ENCODE data around the gene KLK7. TPM values are rescaled to one million over a fixed set of nuclear protein-coding genes. Genes with fewer than 3 reads are reported as not detected.

The KLK7 gene
- total and polyA plus RNA-seq, 10 of the 15 experiments (the other 5 are each of a cell fraction or from before 2014, with no cell fraction given), result not detected

DNA sequence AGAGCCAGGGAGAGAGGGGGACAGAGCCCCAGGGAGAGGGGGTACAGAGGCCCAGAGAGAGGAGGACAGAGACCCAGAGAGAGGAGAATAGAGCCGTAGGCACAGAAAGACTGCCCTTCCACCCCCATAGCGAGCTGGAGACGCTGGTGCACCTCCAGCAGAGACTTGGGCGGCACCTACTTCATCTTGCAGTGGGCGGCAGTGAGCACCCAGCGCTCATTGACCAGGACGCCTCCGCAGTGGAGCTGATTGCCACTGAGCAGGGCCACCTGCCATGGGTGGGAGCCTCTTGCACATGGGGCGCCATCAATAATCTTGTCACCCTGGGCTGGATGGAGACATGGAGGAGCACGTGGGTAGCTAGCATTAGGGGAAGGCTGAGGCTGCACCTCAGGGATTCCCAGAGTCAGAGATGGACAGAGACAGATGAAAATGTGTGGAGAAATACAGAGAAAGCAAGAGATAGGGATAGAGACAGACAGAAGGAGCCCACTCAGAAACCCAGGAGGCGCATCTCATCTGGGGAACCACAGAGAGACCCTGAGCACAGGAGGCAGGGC is 2.0 kb downstream of the KLK7 start:
- H4K20me1 ChIP-seq (ENCODE audit: control insufficient read depth, insufficient read depth), result no peaks in the 10 kb centered on the region; the same call in 1 of the 2 replicates
- H3K4me1 ChIP-seq (ENCODE audit: control insufficient read depth, insufficient read depth, low read length), result no peaks in the 10 kb centered on the region
- in situ Hi-C loops (cut with MboI) (no loop called here), intact Hi-C loops (cut with micrococcal nuclease; ENCODE audit: unreplicated experiment) (no loop called here)
- ChIA-PET SMC1A (ENCODE audit: uncharacterized antibody, unreplicated experiment) (no interaction called here), RAD21 (ENCODE audit: unreplicated experiment) (no interaction called here), CTCF (no interaction called here), POLR2A (no interaction called here)
- 31% methylated on average over 10 of the region's 11 CpGs for WGBS (ENCODE audit: insufficient coverage, insufficient replicate concordance, low lambda C conversion rate, missing lambda C conversion rate)
- BruUV-seq (replicated peaks), result no TSS peak
- no peak overlapping the region for H3K4me2 ChIP-seq (ENCODE audit: control insufficient read depth, insufficient read depth)
- no peak for DNase-seq (ENCODE audit: low read depth, low spot score)
- no peaks in the 10 kb centered on the region for H3K27me3 ChIP-seq (replicated peaks in 1 of 2; ENCODE audit: control insufficient read depth in 2 of 2, insufficient read depth in 2 of 2, low read length in 1 of 2)
- TF ChIP-seq, protein P1, sequence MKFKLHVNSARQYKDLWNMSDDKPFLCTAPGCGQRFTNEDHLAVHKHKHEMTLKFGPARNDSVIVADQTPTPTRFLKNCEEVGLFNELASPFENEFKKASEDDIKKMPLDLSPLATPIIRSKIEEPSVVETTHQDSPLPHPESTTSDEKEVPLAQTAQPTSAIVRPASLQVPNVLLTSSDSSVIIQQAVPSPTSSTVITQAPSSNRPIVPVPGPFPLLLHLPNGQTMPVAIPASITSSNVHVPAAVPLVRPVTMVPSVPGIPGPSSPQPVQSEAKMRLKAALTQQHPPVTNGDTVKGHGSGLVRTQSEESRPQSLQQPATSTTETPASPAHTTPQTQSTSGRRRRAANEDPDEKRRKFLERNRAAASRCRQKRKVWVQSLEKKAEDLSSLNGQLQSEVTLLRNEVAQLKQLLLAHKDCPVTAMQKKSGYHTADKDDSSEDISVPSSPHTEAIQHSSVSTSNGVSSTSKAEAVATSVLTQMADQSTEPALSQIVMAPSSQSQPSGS (IDR thresholded peaks at IDR 0.05; ENCODE audit: low read length), result no peak
- TF ChIP-seq, protein P2, sequence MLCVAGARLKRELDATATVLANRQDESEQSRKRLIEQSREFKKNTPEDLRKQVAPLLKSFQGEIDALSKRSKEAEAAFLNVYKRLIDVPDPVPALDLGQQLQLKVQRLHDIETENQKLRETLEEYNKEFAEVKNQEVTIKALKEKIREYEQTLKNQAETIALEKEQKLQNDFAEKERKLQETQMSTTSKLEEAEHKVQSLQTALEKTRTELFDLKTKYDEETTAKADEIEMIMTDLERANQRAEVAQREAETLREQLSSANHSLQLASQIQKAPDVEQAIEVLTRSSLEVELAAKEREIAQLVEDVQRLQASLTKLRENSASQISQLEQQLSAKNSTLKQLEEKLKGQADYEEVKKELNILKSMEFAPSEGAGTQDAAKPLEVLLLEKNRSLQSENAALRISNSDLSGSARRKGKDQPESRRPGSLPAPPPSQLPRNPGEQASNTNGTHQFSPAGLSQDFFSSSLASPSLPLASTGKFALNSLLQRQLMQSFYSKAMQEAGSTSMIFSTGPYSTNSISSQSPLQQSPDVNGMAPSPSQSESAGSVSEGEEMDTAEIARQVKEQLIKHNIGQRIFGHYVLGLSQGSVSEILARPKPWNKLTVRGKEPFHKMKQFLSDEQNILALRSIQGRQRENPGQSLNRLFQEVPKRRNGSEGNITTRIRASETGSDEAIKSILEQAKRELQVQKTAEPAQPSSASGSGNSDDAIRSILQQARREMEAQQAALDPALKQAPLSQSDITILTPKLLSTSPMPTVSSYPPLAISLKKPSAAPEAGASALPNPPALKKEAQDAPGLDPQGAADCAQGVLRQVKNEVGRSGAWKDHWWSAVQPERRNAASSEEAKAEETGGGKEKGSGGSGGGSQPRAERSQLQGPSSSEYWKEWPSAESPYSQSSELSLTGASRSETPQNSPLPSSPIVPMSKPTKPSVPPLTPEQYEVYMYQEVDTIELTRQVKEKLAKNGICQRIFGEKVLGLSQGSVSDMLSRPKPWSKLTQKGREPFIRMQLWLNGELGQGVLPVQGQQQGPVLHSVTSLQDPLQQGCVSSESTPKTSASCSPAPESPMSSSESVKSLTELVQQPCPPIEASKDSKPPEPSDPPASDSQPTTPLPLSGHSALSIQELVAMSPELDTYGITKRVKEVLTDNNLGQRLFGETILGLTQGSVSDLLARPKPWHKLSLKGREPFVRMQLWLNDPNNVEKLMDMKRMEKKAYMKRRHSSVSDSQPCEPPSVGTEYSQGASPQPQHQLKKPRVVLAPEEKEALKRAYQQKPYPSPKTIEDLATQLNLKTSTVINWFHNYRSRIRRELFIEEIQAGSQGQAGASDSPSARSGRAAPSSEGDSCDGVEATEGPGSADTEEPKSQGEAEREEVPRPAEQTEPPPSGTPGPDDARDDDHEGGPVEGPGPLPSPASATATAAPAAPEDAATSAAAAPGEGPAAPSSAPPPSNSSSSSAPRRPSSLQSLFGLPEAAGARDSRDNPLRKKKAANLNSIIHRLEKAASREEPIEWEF (IDR thresholded peaks at IDR 0.05; ENCODE audit: insufficient replicate concordance, low read depth, low read length), result no peak
- TF ChIP-seq SIX5 (IDR thresholded peaks at IDR 0.05; ENCODE audit: low read depth, low read length, severe bottlenecking) (no peak), ZSCAN29 (IDR thresholded peaks at IDR 0.05) (no peak)
- TF ChIP-seq, protein P3, sequence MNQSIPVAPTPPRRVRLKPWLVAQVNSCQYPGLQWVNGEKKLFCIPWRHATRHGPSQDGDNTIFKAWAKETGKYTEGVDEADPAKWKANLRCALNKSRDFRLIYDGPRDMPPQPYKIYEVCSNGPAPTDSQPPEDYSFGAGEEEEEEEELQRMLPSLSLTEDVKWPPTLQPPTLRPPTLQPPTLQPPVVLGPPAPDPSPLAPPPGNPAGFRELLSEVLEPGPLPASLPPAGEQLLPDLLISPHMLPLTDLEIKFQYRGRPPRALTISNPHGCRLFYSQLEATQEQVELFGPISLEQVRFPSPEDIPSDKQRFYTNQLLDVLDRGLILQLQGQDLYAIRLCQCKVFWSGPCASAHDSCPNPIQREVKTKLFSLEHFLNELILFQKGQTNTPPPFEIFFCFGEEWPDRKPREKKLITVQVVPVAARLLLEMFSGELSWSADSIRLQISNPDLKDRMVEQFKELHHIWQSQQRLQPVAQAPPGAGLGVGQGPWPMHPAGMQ (IDR thresholded peaks at IDR 0.05; ENCODE audit: borderline replicate concordance), result no peak
- TF ChIP-seq, protein P4, sequence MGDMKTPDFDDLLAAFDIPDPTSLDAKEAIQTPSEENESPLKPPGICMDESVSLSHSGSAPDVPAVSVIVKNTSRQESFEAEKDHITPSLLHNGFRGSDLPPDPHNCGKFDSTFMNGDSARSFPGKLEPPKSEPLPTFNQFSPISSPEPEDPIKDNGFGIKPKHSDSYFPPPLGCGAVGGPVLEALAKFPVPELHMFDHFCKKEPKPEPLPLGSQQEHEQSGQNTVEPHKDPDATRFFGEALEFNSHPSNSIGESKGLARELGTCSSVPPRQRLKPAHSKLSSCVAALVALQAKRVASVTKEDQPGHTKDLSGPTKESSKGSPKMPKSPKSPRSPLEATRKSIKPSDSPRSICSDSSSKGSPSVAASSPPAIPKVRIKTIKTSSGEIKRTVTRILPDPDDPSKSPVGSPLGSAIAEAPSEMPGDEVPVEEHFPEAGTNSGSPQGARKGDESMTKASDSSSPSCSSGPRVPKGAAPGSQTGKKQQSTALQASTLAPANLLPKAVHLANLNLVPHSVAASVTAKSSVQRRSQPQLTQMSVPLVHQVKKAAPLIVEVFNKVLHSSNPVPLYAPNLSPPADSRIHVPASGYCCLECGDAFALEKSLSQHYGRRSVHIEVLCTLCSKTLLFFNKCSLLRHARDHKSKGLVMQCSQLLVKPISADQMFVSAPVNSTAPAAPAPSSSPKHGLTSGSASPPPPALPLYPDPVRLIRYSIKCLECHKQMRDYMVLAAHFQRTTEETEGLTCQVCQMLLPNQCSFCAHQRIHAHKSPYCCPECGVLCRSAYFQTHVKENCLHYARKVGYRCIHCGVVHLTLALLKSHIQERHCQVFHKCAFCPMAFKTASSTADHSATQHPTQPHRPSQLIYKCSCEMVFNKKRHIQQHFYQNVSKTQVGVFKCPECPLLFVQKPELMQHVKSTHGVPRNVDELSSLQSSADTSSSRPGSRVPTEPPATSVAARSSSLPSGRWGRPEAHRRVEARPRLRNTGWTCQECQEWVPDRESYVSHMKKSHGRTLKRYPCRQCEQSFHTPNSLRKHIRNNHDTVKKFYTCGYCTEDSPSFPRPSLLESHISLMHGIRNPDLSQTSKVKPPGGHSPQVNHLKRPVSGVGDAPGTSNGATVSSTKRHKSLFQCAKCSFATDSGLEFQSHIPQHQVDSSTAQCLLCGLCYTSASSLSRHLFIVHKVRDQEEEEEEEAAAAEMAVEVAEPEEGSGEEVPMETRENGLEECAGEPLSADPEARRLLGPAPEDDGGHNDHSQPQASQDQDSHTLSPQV (IDR thresholded peaks at IDR 0.05), result no peak
- no peak overlapping the region for H2AFZ ChIP-seq (ENCODE audit: control insufficient read depth, low read depth, low read length)
- FAIRE-seq, result no peak
- no peaks in the 10 kb centered on the region for H3K9me3 ChIP-seq (replicated peaks; ENCODE audit: control insufficient read depth, insufficient read depth, low read length)
- no peak overlapping the region for H3K4me3 ChIP-seq
- no peaks in the 10 kb centered on the region for H3K36me3 ChIP-seq (ENCODE audit: control insufficient read depth in 2 of 2, insufficient read depth in 2 of 2, low read length in 1 of 2)
- no peak overlapping the region for H3K27ac ChIP-seq (ENCODE audit: control insufficient read depth, insufficient read depth)
- H3K9ac ChIP-seq (ENCODE audit: control insufficient read depth, insufficient read depth, low read length), result no peak overlapping the region
- no peak for ATAC-seq
- H3K79me2 ChIP-seq (ENCODE audit: control insufficient read depth, insufficient read depth, low read length), result no peaks in the 10 kb centered on the region
